Type B pancreatic cell (in vitro differentiated cells): ENCODE data around the gene KY. TPM values are rescaled to one million over a fixed set of nuclear protein-coding genes. Genes with fewer than 3 reads are reported as not detected.

Experiments
- DNase-seq: peaks from one replicate; pipeline ENCODE4 v3.0.0; 2021; ENCODE audit warnings: mixed read lengths; ENCODE audit not compliant: unreplicated experiment; ENCODE audit errors: extremely low spot score
- H3K27ac Mint-ChIP-seq: 2 replicates; pipeline ENCODE4 v1.8.0; 2021; ENCODE audit warnings: mild to moderate bottlenecking, mixed read lengths
- H3K27me3 Mint-ChIP-seq: 2 replicates; pipeline ENCODE4 v1.8.0; 2021; ENCODE audit warnings: mixed read lengths
- H3K36me3 Mint-ChIP-seq: 2 replicates; pipeline ENCODE4 v1.8.0; 2021; ENCODE audit warnings: mixed read lengths
- H3K4me1 Mint-ChIP-seq: one replicate; pipeline ENCODE4 v1.8.0; 2021; ENCODE audit warnings: mixed read lengths; ENCODE audit not compliant: unreplicated experiment
- H3K4me3 Mint-ChIP-seq: 2 replicates; pipeline ENCODE4 v1.8.0; 2021; ENCODE audit warnings: mild to moderate bottlenecking, mixed read lengths
- H3K9me3 Mint-ChIP-seq: 2 replicates; pipeline ENCODE4 v1.8.0; 2021; ENCODE audit warnings: mixed read lengths
- CTCF ChIP-seq: fragments of 200-600 bp; sonication (generic); conservative IDR thresholded peaks from 2 replicates; pipeline ENCODE4 v1.5.0; 2021; ENCODE audit warnings: antibody characterized with exemption, mild to moderate bottlenecking
- total RNA-seq: library from RNA; stranded (reverse); gene quantifications from 2 replicates; pipeline ENCODE4 v1.2.1, GENCODE V29; 2021; ENCODE audit warnings: low replicate concordance

KY gene
- total RNA-seq, 1 donor from 2014 or later: 0.58 TPM

- no peak for DNase-seq
- H3K27me3 Mint-ChIP-seq: peaks cover 11% of the 10 kb centered on the region
- no peaks in the 10 kb centered on the region for H3K4me1 Mint-ChIP-seq
- no peak for TF ChIP-seq CTCF
- no peaks in the 10 kb centered on the region for H3K9me3 Mint-ChIP-seq
- no peak overlapping the region for H3K4me3 Mint-ChIP-seq
- no peaks in the 10 kb centered on the region for H3K36me3 Mint-ChIP-seq
- H3K27ac Mint-ChIP-seq: no peak overlapping the region
These were observed 36.8 kb upstream of the KY start for GRCh38 chr3:134687642-134688041.

GRCh38 chr3:134685929-134686802 is 35.3 kb upstream of the KY start:
- H3K9me3 Mint-ChIP-seq: no peaks in the 10 kb centered on the region
- H3K27me3 Mint-ChIP-seq: peaks cover 11% of the 10 kb centered on the region
- H3K4me3 Mint-ChIP-seq: no peak overlapping the region
- no peak overlapping the region for H3K27ac Mint-ChIP-seq
- no peak for TF ChIP-seq CTCF
- H3K4me1 Mint-ChIP-seq: no peaks in the 10 kb centered on the region
- DNase-seq: no peak
- H3K36me3 Mint-ChIP-seq: no peaks in the 10 kb centered on the region

GRCh38 chr3:134682196-134682880 is 31.5 kb upstream of the KY start:
- H3K27ac Mint-ChIP-seq: no peak overlapping the region
- peaks cover under 1% of the 10 kb centered on the region for H3K9me3 Mint-ChIP-seq
- no peaks in the 10 kb centered on the region for H3K4me1 Mint-ChIP-seq
- no peak overlapping the region for H3K4me3 Mint-ChIP-seq
- H3K27me3 Mint-ChIP-seq: peaks cover 13% of the 10 kb centered on the region
- TF ChIP-seq CTCF: no peak
- no peaks in the 10 kb centered on the region for H3K36me3 Mint-ChIP-seq
- DNase-seq: no peak

- TF ChIP-seq CTCF: no peak
- Mint-ChIP-seq H3K36me3 (no peaks in the 10 kb centered on the region), H3K27me3 (peaks cover 16% of the 10 kb centered on the region), H3K9me3 (peaks cover 4% of the 10 kb centered on the region), H3K4me1 (no peaks in the 10 kb centered on the region), H3K27ac (no peak overlapping the region), H3K4me3 (no peak overlapping the region)
- DNase-seq: no peak
These were observed 30.7 kb upstream of the KY start for GRCh38 chr3:134681522-134681900.

GRCh38 chr3:134680796-134681521 is 30.1 kb upstream of the KY start:
- no peak overlapping the region for H3K27ac Mint-ChIP-seq

More at GRCh38 chr3:134680796-134681521, 30.1 kb upstream of the KY start:
- DNase-seq: no peak
- no peaks in the 10 kb centered on the region for H3K4me1 Mint-ChIP-seq
- H3K36me3 Mint-ChIP-seq: no peaks in the 10 kb centered on the region
- no peak overlapping the region for H3K4me3 Mint-ChIP-seq
- no peak for TF ChIP-seq CTCF
- peaks cover 16% of the 10 kb centered on the region for H3K27me3 Mint-ChIP-seq
- H3K9me3 Mint-ChIP-seq: peaks cover 4% of the 10 kb centered on the region
